HepG2 (cell line): ENCODE measurements around the gene UBE4A. TPM values are rescaled to one million over a fixed set of nuclear protein-coding genes. Genes with fewer than 3 reads are reported as not detected.

Source experiments
- AHR ChIP-seq: IDR thresholded peaks from 2 replicates; pipeline ENCODE4 v1.6.1; 2018; ENCODE audit warnings: missing genetic modification reagents, missing compliant biosample characterization
- ELK4 ChIP-seq: sonication (generic); formaldehyde crosslinking; IDR thresholded peaks from 2 replicates; pipeline ENCODE4 v1.9.0; 2021; ENCODE audit warnings: missing genetic modification reagents, borderline replicate concordance
- GABPA ChIP-seq, 2 experiments: IDR thresholded peaks; 2 replicates each; pipeline ENCODE4 v1.6.1; 2011 to 2016; ENCODE audit warnings: low read depth in 2 of 2, low read length in 1 of 2, missing biosample characterization in 1 of 2, missing genetic modification characterization in 1 of 2
- HCFC1 ChIP-seq: fragments of 150-350 bp; IDR thresholded peaks from 2 replicates; pipeline ENCODE4 v1.6.1; 2014; ENCODE audit warnings: low read depth, low read length
- HHEX ChIP-seq: IDR thresholded peaks from 2 replicates; pipeline ENCODE4 v1.6.1; 2016; ENCODE audit warnings: control low read depth
- HOMEZ ChIP-seq: IDR thresholded peaks from 2 replicates; pipeline ENCODE4 v1.6.1; 2016; ENCODE audit warnings: low read depth
- HOXD1 ChIP-seq: sonication (generic); formaldehyde crosslinking; IDR thresholded peaks from 2 replicates; pipeline ENCODE4 v1.5.0; 2020; ENCODE audit warnings: missing genetic modification reagents
- ISX ChIP-seq: sonication (generic); formaldehyde crosslinking; conservative IDR thresholded peaks from 2 replicates; pipeline ENCODE4 v1.5.0; 2020; ENCODE audit warnings: missing genetic modification reagents
- KDM1A ChIP-seq: IDR thresholded peaks from 2 replicates; pipeline ENCODE4 v1.6.1; 2016; ENCODE audit warnings: missing compliant biosample characterization
- LCORL ChIP-seq, 2 experiments: fragments of 450-650 bp in 1 of 2; sonication (generic) in 1 of 2; formaldehyde crosslinking in 1 of 2; IDR thresholded peaks; 2 replicates each; pipeline versions ENCODE4 v1.5.0 to v1.6.1; 2017 to 2020; ENCODE audit warnings: antibody characterized with exemption in 1 of 2, missing genetic modification reagents in 1 of 2
- MEIS1 ChIP-seq: sonication (generic); formaldehyde crosslinking; IDR thresholded peaks from 2 replicates; pipeline ENCODE4 v1.9.0; 2021; ENCODE audit warnings: mild to moderate bottlenecking, missing genetic modification reagents, moderate library complexity, borderline replicate concordance
- MIER3 ChIP-seq: IDR thresholded peaks from 2 replicates; pipeline ENCODE4 v1.6.1; 2016; ENCODE audit warnings: missing compliant biosample characterization, borderline replicate concordance
- MTA3 ChIP-seq: sonication (generic); formaldehyde crosslinking; IDR thresholded peaks from 2 replicates; pipeline ENCODE4 v1.4.0; 2020; ENCODE audit warnings: missing genetic modification reagents
- PITX1 ChIP-seq: sonication (generic); formaldehyde crosslinking; IDR thresholded peaks from 2 replicates; pipeline ENCODE4 v1.5.1; 2020; ENCODE audit warnings: mild to moderate bottlenecking, missing genetic modification reagents
- PLSCR1 ChIP-seq: sonication (generic); formaldehyde crosslinking; IDR thresholded peaks from 2 replicates; pipeline ENCODE4 v1.5.0; 2020; ENCODE audit warnings: missing genetic modification reagents, mild to moderate bottlenecking, borderline replicate concordance
- RBM39 ChIP-seq: fragments of 200-400 bp; formaldehyde crosslinking; IDR thresholded peaks from one replicate; pipeline ENCODE4 v1.6.1; 2018; ENCODE audit warnings: antibody characterized with exemption, mild to moderate bottlenecking, low read depth, low read length; ENCODE audit not compliant: poor library complexity, severe bottlenecking
- SSRP1 ChIP-seq: IDR thresholded peaks from 2 replicates; pipeline ENCODE4 v1.6.1; 2016; ENCODE audit warnings: control low read depth
- ZBTB38 ChIP-seq: sonication (generic); formaldehyde crosslinking; IDR thresholded peaks from 2 replicates; pipeline ENCODE4 v1.5.1; 2020; ENCODE audit warnings: mild to moderate bottlenecking, missing genetic modification reagents
- ZBTB46 ChIP-seq: sonication (generic); formaldehyde crosslinking; IDR thresholded peaks from 2 replicates; pipeline ENCODE4 v1.4.0; 2020; ENCODE audit warnings: mild to moderate bottlenecking, missing genetic modification reagents, borderline replicate concordance
- ZNF263 ChIP-seq: sonication (generic); formaldehyde crosslinking; IDR thresholded peaks from 2 replicates; pipeline ENCODE4 v1.4.0; 2020; ENCODE audit warnings: missing genetic modification reagents
- ZNF275 ChIP-seq: sonication (generic); formaldehyde crosslinking; IDR thresholded peaks from 2 replicates; pipeline ENCODE4 v1.8.0; 2022; ENCODE audit warnings: missing genetic modification reagents, mild to moderate bottlenecking, inconsistent platforms, borderline replicate concordance
- ZNF317 ChIP-seq: sonication (generic); formaldehyde crosslinking; IDR thresholded peaks from 2 replicates; pipeline ENCODE4 v1.5.0; 2020; ENCODE audit warnings: mild to moderate bottlenecking, missing genetic modification reagents
- ZNF547 ChIP-seq: sonication (generic); formaldehyde crosslinking; IDR thresholded peaks from 2 replicates; pipeline ENCODE4 v1.5.1; 2020; ENCODE audit warnings: mild to moderate bottlenecking, missing genetic modification reagents
- ZSCAN22 ChIP-seq: sonication (generic); formaldehyde crosslinking; IDR thresholded peaks from 2 replicates; pipeline ENCODE4 v1.4.0; 2020; ENCODE audit warnings: mild to moderate bottlenecking, missing genetic modification reagents
- polyA plus RNA-seq, 8 experiments: library from polyadenylated mRNA; depleted of rRNA in 3 of 8; stranded (reverse) in 7 of 8; unstranded in 1 of 8; fragments of >200 nt; fragmentation: Illumina TruSeq in 4 of 8; extraction: Trizol in 4 of 8; gene quantifications; 2 replicates each; pipeline versions ENCODE4 v1.2.1 to v1.2.3, GENCODE V29; 2011 to 2016; ENCODE audit warnings: low read depth in 4 of 8, missing spikeins in 1 of 8, mixed read lengths in 1 of 8; ENCODE audit not compliant: insufficient read depth in 1 of 8
- total RNA-seq, 5 experiments: library from RNA; depleted of rRNA; stranded (reverse); fragments of >200 nt; fragmentation: Illumina TruSeq; extraction: Trizol; gene quantifications; 2 replicates each; pipeline ENCODE4 v1.2.3, GENCODE V29; 2016; ENCODE audit warnings: low read depth in 1 of 5

UBE4A gene
- total and polyA plus RNA-seq, 2 of the 13 experiments (the other 11 are each of a cell fraction or from before 2014, with no cell fraction given) = 15.1 to 32.7 TPM

DNA sequence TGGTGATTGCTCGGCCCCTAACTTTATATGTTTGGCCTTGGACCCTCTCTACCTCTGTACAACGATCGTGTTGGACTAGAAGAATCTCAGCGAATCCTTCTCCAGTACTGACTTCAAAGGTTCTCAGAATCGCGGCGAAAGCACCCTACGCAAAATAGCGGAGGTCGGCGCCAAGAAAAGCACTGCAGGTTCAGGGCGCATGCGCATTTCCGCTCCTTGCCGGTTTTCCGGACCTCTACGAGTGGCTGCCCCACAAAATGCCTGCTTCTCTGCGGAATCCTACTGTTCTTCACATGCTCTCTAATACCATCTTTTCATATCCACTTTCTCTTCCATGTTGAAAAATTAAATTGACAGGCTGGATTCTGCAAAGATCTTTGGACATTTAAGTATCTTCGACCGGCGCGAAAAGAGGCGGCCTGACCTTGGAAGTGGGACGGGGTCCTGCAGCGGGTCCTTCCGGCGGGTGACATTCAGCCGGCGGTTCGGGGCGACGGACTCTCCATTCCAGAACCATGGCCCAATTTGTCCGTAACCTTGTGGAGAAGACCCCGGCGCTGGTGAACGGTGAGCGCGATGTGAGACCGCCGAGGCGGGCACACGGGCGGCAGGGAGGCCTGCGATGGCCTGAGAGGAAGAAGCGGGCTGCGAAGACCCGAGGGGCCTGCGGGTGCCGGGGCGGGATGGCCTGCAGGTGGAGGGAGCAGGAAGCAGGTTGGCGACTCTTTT is 41.9 kb downstream of the UBE4A start, which contains the start of gene ATP5MG (continued):
- TF ChIP-seq KDM1A (no peak), LCORL (IDR thresholded peaks at IDR 0.05) (no peak; the same call in 1 of the 2 replicates), LCORL (CRISPR knock-in tag; IDR thresholded peaks at IDR 0.05) (no peak), GABPA (IDR thresholded peaks at IDR 0.05; ENCODE audit: low read depth, low read length) (peak; percentile 32; the same call in 1 of the 2 replicates), GABPA (CRISPR knock-in tag; IDR thresholded peaks at IDR 0.05; ENCODE audit: low read depth) (peak; percentile 83), ZNF275 (CRISPR knock-in tag) (no peak), RBM39 (no peak), MEIS1 (CRISPR knock-in tag) (no peak), ZSCAN22 (no peak), MTA3 (CRISPR knock-in tag) (no peak), HHEX (no peak), HCFC1 (no peak; the same call in none of the 2 replicates), HOXD1 (no peak), ZBTB38 (CRISPR knock-in tag) (no peak; the same call in 1 of the 2 replicates), ZBTB46 (CRISPR knock-in tag) (no peak), PLSCR1 (CRISPR knock-in tag) (no peak), SSRP1 (no peak), MIER3 (CRISPR knock-in tag) (no peak), AHR (peak; percentile 33; the same call in 1 of the 2 replicates), ZNF547 (CRISPR knock-in tag) (peak; percentile 69), ZNF263 (no peak), ISX (CRISPR knock-in tag) (0 out of 2 replicates have a peak, but pooled peaks have one; percentile 15), ZNF317 (CRISPR knock-in tag) (no peak), ELK4 (CRISPR knock-in tag) (no peak), HOMEZ (CRISPR knock-in tag) (no peak), PITX1 (CRISPR knock-in tag) (peak; percentile 48; the same call in 1 of the 2 replicates)
